Gastrocnemius medialis (tissue), 4 donors: ENCODE measurements around the gene ARHGAP26. TPM values are rescaled to one million over a fixed set of nuclear protein-coding genes. Genes with fewer than 3 reads are reported as not detected.

Experiments used
- ATAC-seq, 2 donors: fragments of 150-250 bp; one replicate each; pipeline ENCODE4 v1.9.1; 2016
- DNase-seq, 2 donors: peaks; one replicate each; pipeline ENCODE4 v3.0.0-alpha.2; 2019
- H3K27ac ChIP-seq, 4 donors: fragments of 200-600 bp; sonication (generic); 1 replicate in 1 of 4; 2 replicates in 3 of 4; pipeline ENCODE4 v1.5.1; 2016 to 2018; ENCODE audit warnings: mild to moderate bottlenecking in 2 of 4, moderate library complexity in 1 of 4
- H3K27me3 ChIP-seq, 3 donors: fragments of 200-600 bp; sonication (generic) in 2 of 3; 1 replicate in 1 of 3; 2 replicates in 2 of 3; pipeline versions ENCODE4 v1.5.1 to v1.6.0; 2016 to 2019; ENCODE audit warnings: mild to moderate bottlenecking in 1 of 3, moderate library complexity in 1 of 3
- H3K36me3 ChIP-seq, 2 donors: fragments of 200-600 bp; sonication (generic) in 1 of 2; one replicate each; pipeline ENCODE4 v1.5.1; 2017 to 2018
- H3K4me1 ChIP-seq, 2 donors: fragments of 200-600 bp; sonication (generic) in 1 of 2; one replicate each; pipeline ENCODE4 v1.5.1; 2016 to 2017; ENCODE audit warnings: mild to moderate bottlenecking in 2 of 2
- H3K4me3 ChIP-seq, 4 donors: fragments of 200-600 bp; sonication (generic) in 3 of 4; 1 replicate in 1 of 4; 2 replicates in 3 of 4; pipeline ENCODE4 v1.5.1; 2016 to 2019; ENCODE audit warnings: mild to moderate bottlenecking in 2 of 4
- H3K9me3 ChIP-seq, 3 donors: fragments of 200-600 bp; sonication (generic) in 2 of 3; 1 replicate in 1 of 3; 2 replicates in 2 of 3; pipeline ENCODE4 v1.5.1; 2016 to 2019
- POLR2A ChIP-seq, 2 donors: fragments of 450-650 bp; IDR thresholded peaks; one replicate each; pipeline ENCODE4 v1.6.1; 2017; ENCODE audit warnings: antibody characterized with exemption in 2 of 2, mild to moderate bottlenecking in 2 of 2, moderate library complexity in 2 of 2
- in situ Hi-C, 4 donors: fragments of 200-750 bp; cut with MboI; loops; one replicate each; pipeline versions ENCODE4 v1.15.0 to v1.8.0; 2017; ENCODE audit warnings: low sequenced_read_pairs in 4 of 4
- intact Hi-C: fragments of 100-400 bp; cut with DNase I; formaldehyde crosslinking; loops from one replicate; pipeline ENCODE4 v1.15.1; 2023; ENCODE audit warnings: low total_unique reads
- total RNA-seq, 4 donors: library from RNA; depleted of rRNA; stranded (reverse); fragments of >200 nt; gene quantifications; one replicate each; pipeline versions ENCODE4 v1.1.0 to v1.2.3, GENCODE V29; 2016
- TF ChIP-seq, protein P1 (sequence below), 5 experiments: fragments of 450-650 bp in 3 of 5; fragments of 200-600 bp in 2 of 5; sonication (generic) in 2 of 5; IDR thresholded peaks in 4 of 5; conservative IDR thresholded peaks in 1 of 5; 1 replicate in 4 of 5; 2 replicates in 1 of 5; pipeline ENCODE4 v1.5.1; 2016 to 2019; ENCODE audit warnings: antibody characterized with exemption in 5 of 5, mild to moderate bottlenecking in 3 of 5, moderate library complexity in 3 of 5

ARHGAP26 gene
- total RNA-seq, 4 donors from 2014 or later, result 9.1 to 22.4 (median 13.4) TPM

DNA sequence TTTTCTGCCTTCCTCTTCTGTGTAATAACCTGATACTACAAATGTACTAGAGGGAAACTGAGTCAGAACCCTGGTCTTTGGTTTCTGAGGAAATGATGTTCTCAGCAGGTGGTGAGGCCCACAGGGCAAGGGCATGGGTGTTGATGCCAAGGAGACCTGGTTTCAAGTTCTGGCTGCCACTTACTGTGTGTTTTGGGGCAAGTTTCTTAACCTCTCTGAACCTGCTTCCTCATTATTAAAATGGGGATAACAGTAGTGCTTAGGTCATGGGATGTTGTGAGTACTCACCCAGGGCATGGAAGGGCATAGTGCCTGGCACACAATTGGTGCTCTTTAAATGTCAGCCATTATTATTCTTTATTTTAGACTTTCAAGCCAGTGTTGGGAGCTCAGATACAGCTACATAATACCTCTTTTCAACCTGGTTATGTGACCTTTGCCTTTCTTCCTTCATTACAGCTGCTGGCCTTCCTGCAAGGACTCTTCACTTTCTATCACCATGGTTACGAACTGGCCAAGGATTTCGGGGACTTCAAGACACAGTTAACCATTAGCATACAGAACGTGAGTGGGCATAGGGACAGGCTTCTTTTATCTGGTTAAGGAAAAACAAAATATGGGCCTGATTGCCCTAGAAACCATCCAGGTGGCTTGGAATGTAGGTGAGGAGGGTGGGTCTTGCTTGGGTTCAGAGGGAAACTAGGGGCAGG is 131.5 kb downstream of the ARHGAP26 start:
- H3K4me1 ChIP-seq, result peaks cover 0 to 5% of the 10 kb centered on the region in 2 donors
- intact Hi-C loops, result no loop called here
- DNase-seq, result no peak
- H3K4me3 ChIP-seq, result no peak overlapping the region
- TF ChIP-seq, protein P1, sequence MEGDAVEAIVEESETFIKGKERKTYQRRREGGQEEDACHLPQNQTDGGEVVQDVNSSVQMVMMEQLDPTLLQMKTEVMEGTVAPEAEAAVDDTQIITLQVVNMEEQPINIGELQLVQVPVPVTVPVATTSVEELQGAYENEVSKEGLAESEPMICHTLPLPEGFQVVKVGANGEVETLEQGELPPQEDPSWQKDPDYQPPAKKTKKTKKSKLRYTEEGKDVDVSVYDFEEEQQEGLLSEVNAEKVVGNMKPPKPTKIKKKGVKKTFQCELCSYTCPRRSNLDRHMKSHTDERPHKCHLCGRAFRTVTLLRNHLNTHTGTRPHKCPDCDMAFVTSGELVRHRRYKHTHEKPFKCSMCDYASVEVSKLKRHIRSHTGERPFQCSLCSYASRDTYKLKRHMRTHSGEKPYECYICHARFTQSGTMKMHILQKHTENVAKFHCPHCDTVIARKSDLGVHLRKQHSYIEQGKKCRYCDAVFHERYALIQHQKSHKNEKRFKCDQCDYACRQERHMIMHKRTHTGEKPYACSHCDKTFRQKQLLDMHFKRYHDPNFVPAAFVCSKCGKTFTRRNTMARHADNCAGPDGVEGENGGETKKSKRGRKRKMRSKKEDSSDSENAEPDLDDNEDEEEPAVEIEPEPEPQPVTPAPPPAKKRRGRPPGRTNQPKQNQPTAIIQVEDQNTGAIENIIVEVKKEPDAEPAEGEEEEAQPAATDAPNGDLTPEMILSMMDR (IDR thresholded peaks at IDR 0.05 in 4 of 5, conservative IDR thresholded peaks at IDR 0.05 in 1 of 5), result no peak
- TF ChIP-seq POLR2A (IDR thresholded peaks at IDR 0.05), result no peak
- no peaks in the 10 kb centered on the region for H3K27me3 ChIP-seq
- ATAC-seq, result no peak
- H3K27ac ChIP-seq, result no peak overlapping the region
- H3K36me3 ChIP-seq, result peaks cover 0 to 23% of the 10 kb centered on the region in 2 donors
- in situ Hi-C loops, result loop anchor here in 1 of 4 donors (25.0 kb wide), 1 partner anchor 1261 kb away; the partner anchor contains the start of genes KCTD16 and YIPF5
- H3K9me3 ChIP-seq, result no peaks in the 10 kb centered on the region

DNA sequence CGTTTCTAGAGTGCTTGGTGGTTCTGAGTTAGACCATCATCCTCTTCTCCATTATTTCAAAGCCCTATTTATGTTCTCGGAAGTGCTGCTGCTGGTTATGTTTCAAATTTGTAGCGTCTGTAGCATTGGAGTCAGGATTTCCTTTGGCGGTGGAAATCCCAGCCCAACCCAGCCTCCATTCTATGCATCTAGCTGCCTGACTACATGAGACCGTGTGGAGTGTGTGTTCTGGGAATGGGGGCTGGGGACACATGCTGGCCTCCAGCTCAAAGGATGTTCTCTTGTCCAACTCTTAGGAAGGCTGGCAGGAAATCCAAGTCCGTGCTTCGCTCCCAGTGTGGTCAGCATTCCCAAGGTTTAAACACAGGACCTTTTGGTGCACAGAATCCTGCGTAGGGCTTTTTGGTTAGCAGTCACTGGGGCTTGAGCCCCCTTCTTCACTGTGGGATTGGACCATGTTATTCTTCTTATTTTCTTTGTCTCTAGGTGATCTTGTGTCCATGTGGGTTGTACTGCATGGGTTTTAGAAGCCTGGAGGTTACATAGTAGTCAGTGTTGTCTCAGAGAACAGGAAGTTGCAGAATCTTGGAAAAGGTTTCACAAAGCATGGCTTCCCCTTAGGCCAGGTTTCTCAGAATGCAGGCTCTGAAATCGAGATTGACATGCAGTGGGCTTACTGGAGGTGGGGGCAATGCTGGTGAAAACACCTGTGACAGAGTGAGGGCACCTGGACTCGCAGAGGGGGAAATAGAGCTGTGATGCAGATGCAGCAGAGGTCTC is 132.2 kb downstream of the ARHGAP26 start:
- no peak for TF ChIP-seq POLR2A (IDR thresholded peaks at IDR 0.05)
- TF ChIP-seq, protein P1 (IDR thresholded peaks at IDR 0.05 in 4 of 5, conservative IDR thresholded peaks at IDR 0.05 in 1 of 5), result no peak
- intact Hi-C loops (no loop called here), in situ Hi-C loops (loop anchor here in 1 of 4 donors (25.0 kb wide), 1 partner anchor 1260 kb away; the partner anchor contains the start of genes KCTD16 and YIPF5)
- Histone ChIP-seq H3K4me3 (no peak overlapping the region), H3K9me3 (no peaks in the 10 kb centered on the region), H3K36me3 (peaks cover 0 to 23% of the 10 kb centered on the region in 2 donors), H3K4me1 (peaks cover 6 to 12% of the 10 kb centered on the region in 2 donors), H3K27me3 (no peaks in the 10 kb centered on the region), H3K27ac (no peak overlapping the region)
- ATAC-seq (no peak), DNase-seq (no peak)

DNA sequence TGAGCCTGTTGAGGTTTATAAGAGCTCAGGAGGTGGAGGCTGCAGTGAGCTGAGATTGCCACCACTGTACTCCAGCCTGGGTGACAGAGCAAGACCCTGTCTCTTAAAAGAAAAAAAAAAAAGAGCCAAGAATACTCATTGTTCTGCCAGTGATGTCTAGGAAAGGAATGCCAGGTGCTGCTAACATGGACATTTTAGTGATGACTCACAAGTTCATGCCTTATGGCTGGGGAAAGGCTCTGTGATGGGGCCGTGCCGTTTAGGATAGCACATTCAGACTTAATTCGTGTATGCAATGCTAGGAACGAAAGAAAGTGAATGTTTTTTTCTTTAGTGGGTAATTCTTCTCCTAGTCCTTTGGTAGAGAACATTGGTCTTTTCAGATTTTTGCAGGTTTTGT is 134.2 kb downstream of the ARHGAP26 start:
- DNase-seq (no peak), ATAC-seq (no peak)
- no peaks in the 10 kb centered on the region for H3K27me3 ChIP-seq
- no peaks in the 10 kb centered on the region for H3K9me3 ChIP-seq
- intact Hi-C loops, result no loop called here
- in situ Hi-C loops, result loop anchor here in 1 of 4 donors (25.0 kb wide), 1 partner anchor 1258 kb away; the partner anchor contains the start of genes KCTD16 and YIPF5
- H3K4me1 ChIP-seq, result peaks cover 7 to 15% of the 10 kb centered on the region in 2 donors
- TF ChIP-seq, protein P1 (IDR thresholded peaks at IDR 0.05 in 4 of 5, conservative IDR thresholded peaks at IDR 0.05 in 1 of 5), result no peak
- no peak for TF ChIP-seq POLR2A (IDR thresholded peaks at IDR 0.05)
- H3K27ac ChIP-seq, result no peak overlapping the region
- peaks cover 0 to 23% of the 10 kb centered on the region in 2 donors for H3K36me3 ChIP-seq
- H3K4me3 ChIP-seq, result no peak overlapping the region

DNA sequence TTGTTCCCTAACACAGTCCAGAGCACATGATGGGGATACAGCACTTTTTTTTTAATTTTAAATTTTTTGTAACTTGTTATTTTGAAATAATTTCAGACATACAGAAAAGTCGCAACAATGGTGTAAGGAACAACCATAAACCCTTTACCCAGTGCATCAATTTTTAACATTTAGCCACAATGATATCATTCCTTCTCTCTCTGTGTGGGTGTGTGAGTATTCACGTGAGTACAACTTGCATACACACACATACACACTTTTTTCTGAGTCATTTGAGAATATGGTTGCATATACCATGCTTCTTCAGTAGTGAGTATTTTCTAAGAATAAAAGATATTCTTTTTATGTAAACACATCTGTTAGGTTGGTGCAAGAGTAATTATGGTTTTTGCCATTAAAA is 135.2 kb downstream of the ARHGAP26 start:
- Histone ChIP-seq H3K36me3 (peaks cover 0 to 23% of the 10 kb centered on the region in 2 donors), H3K4me1 (peaks cover 7 to 15% of the 10 kb centered on the region in 2 donors), H3K27ac (no peak overlapping the region), H3K9me3 (no peaks in the 10 kb centered on the region), H3K27me3 (no peaks in the 10 kb centered on the region), H3K4me3 (no peak overlapping the region)
- intact Hi-C loops (no loop called here), in situ Hi-C loops (loop anchor here in 1 of 4 donors (25.0 kb wide), 1 partner anchor 1257 kb away; the partner anchor contains the start of genes KCTD16 and YIPF5)
- no peak for DNase-seq
- ATAC-seq, result no peak
- no peak for TF ChIP-seq POLR2A (IDR thresholded peaks at IDR 0.05)
- TF ChIP-seq, protein P1 (IDR thresholded peaks at IDR 0.05 in 4 of 5, conservative IDR thresholded peaks at IDR 0.05 in 1 of 5), result no peak
